CD4-positive, alpha-beta T cell treated with Interleukin-17A for 1 hour (primary cell): Measurements from ENCODE around the gene PDIA2.
"Not testable (repeated sequence)": the region's sequence is repeated elsewhere in the genome, so short reads cannot be mapped to it uniquely, and the experiment has no call there.

ENCODE experiments used
- DNase-seq: peaks from one replicate; pipeline ENCODE4 v3.0.0-alpha.2; 2020

The PDIA2 gene

GRCh38 chr16:333406-334094 is 50.6 kb downstream of the PDIA2 start:
- DNase-seq: no peak

GRCh38 chr16:334164-334832 is 51.3 kb downstream of the PDIA2 start:
- not testable (repeated sequence) for DNase-seq

GRCh38 chr16:334861-335632 is 52.1 kb downstream of the PDIA2 start:
- not testable (repeated sequence) for DNase-seq

DNA sequence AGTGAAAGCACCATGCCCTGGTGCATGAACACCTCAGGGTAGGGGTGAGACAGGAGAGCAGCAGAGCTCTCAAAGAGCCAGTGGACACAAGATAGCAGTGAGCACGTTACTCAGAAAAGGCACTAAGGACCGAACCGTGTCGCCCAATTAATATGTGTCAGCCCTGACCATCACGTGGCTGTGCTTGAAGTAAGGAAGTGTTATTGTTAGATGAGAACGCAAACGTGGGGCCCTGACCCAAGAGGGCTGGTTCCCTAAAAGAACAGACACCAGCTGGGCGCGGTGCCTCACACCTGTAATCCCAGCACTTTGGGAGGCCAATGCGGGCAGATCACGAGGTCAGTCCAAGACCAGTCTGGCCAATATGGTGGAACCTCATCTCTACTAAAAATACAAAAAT is 53.3 kb downstream of the PDIA2 start:
- no peak for DNase-seq
